ENCODE results near the gene CITED4. TPM values are rescaled to one million over a fixed set of nuclear protein-coding genes. Genes with fewer than 3 reads are reported as not detected.

Gene CITED4
- total and polyA plus RNA-seq, 10 of the 15 experiments (the other 5 are each of a cell fraction or from before 2014, with no cell fraction given): 0.13 to 0.64 (median 0.26) TPM; not detected in 6

GRCh38 chr1:40899230-40899870 lies 37.2 kb upstream of the CITED4 start:
- ChIA-PET RAD21 (ENCODE audit: unreplicated experiment) (no interaction called here), SMC1A (ENCODE audit: uncharacterized antibody, unreplicated experiment) (interaction anchor here (1.1 kb wide), 1 partner anchor 46 kb away, joined by 3 read pairs; no protein-coding TSS in a partner anchor), CTCF (no interaction called here), POLR2A (no interaction called here)
- no peak for FAIRE-seq
- Histone ChIP-seq H3K27ac (ENCODE audit: control insufficient read depth, insufficient read depth) (no peak overlapping the region), H3K9ac (ENCODE audit: control insufficient read depth, insufficient read depth, low read length) (no peak overlapping the region), H3K27me3 (replicated peaks in 1 of 2; ENCODE audit: control insufficient read depth in 2 of 2, insufficient read depth in 2 of 2, low read length in 1 of 2) (no peaks in the 10 kb centered on the region), H3K9me3 (replicated peaks; ENCODE audit: control insufficient read depth, insufficient read depth, low read length) (peaks cover 3% of the 10 kb centered on the region; the same call in 1 of the 3 replicates), H2AFZ (ENCODE audit: control insufficient read depth, low read depth, low read length) (no peak overlapping the region), H3K79me2 (ENCODE audit: control insufficient read depth, insufficient read depth, low read length) (no peaks in the 10 kb centered on the region), H3K36me3 (ENCODE audit: control insufficient read depth in 2 of 2, insufficient read depth in 2 of 2, low read length in 1 of 2) (no peaks in the 10 kb centered on the region), H3K4me1 (ENCODE audit: control insufficient read depth, insufficient read depth, low read length) (peaks cover 4% of the 10 kb centered on the region; the same call in 1 of the 2 replicates), H4K20me1 (ENCODE audit: control insufficient read depth, insufficient read depth) (no peaks in the 10 kb centered on the region), H3K4me2 (ENCODE audit: control insufficient read depth, insufficient read depth) (no peak overlapping the region), H3K4me3 (no peak overlapping the region)
- no peak for DNase-seq (ENCODE audit: low read depth, low spot score)
- ATAC-seq: no peak
- in situ Hi-C loops (cut with MboI): no loop called here
- WGBS (ENCODE audit: insufficient coverage, insufficient replicate concordance, low lambda C conversion rate, missing lambda C conversion rate): 10% methylated on average over 1 of the region's 2 CpGs
- no TSS peak for BruUV-seq (replicated peaks)
- intact Hi-C loops (cut with micrococcal nuclease; ENCODE audit: unreplicated experiment): no loop called here
- TF ChIP-seq BHLHE40 (IDR thresholded peaks at IDR 0.05; ENCODE audit: borderline replicate concordance in 1 of 2, low read depth in 2 of 2, low read length in 1 of 2) (no peak), SUZ12 (IDR thresholded peaks at IDR 0.05; ENCODE audit: unreplicated experiment) (no peak), RFX5 (IDR thresholded peaks at IDR 0.05; ENCODE audit: low read depth, low read length) (no peak), CTCF (IDR thresholded peaks at IDR 0.05 in 2 of 3, conservative IDR thresholded peaks at IDR 0.05 in 1 of 3; ENCODE audit: control insufficient read depth in 2 of 3, extremely low read depth in 1 of 3, insufficient read depth in 1 of 3, low read depth in 3 of 3, low read length in 3 of 3) (no peak), KAT2A (conservative IDR thresholded peaks at IDR 0.05; ENCODE audit: control insufficient read depth, low read depth, low read length) (no peak), MYC (IDR thresholded peaks at IDR 0.05; ENCODE audit: insufficient read depth, insufficient read length, insufficient replicate concordance, low read length, severe bottlenecking) (no peak), NBN (IDR thresholded peaks at IDR 0.05) (no peak), ZSCAN29 (IDR thresholded peaks at IDR 0.05) (no peak), RCOR1 (conservative IDR thresholded peaks at IDR 0.05; ENCODE audit: low read depth, low read length) (no peak), MTA2 (IDR thresholded peaks at IDR 0.05; ENCODE audit: low read depth) (no peak), HSF1 (IDR thresholded peaks at IDR 0.05; ENCODE audit: low read depth, low read length) (no peak), ZBTB4 (CRISPR knock-in tag; IDR thresholded peaks at IDR 0.05) (no peak), E2F8 (IDR thresholded peaks at IDR 0.05; ENCODE audit: low read depth, partially characterized antibody) (no peak), MYB (IDR thresholded peaks at IDR 0.05; ENCODE audit: borderline replicate concordance, low read depth, low read length) (no peak)

Measured in GM12878 (cell line).